Adipose tissue (tissue), 3 donors: ENCODE measurements around the gene PDIA3. TPM values are rescaled to one million over a fixed set of nuclear protein-coding genes. Genes with fewer than 3 reads are reported as not detected.

Source experiments
- H3K27ac ChIP-seq: one replicate; pipeline ENCODE4 v1.5.1; 2013; ENCODE audit warnings: low read depth, low read length
- WGBS, 3 donors: extraction: QIAGEN DNeasy Blood & Tissue Kit; methylation state at CpG; one replicate each; pipeline ENCODE4 v1.1.7; 2013; 5-methylcytosine and 5-hydroxymethylcytosine counted together
- polyA plus RNA-seq, 3 donors: library from polyadenylated mRNA; stranded (reverse); fragments of 200-250 nt; gene quantifications; one replicate each; pipeline ENCODE4 v1.2.3, GENCODE V29; 2013
- donor health status: healthy with polysubstance abuse.
- donor health status: Bipolar disorder and iron deficiency.
- donor health status: healthy.

The PDIA3 gene
- polyA plus RNA-seq, 3 donors, result 103 to 141 (median 117) TPM

DNA sequence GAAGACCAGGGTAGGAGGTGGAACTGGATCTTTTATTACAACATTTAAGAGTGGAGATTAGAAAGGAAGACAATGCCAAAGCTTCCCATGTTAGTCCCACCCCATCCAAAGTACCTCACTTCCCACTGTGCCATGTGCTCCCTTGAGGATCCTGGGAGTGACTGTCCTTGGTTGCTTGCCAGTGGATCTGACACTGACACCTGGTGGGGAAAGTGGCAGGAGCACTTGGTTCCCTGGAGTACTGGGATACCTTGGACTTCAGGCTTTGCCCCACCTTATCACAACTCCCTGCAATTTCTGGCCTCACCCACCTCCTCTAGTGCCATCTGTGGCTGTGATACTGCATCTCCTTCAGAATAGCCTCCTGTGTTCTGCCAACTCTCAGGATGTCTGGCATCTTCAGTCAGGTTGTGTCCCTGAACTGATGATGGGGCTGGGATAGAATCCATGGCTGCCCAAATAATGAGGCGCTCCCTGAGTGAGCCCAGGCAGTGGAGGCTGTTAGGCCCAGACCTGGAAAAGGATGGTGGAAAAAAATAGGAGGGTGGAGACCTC is 29.2 kb downstream of the PDIA3 start:
- 78 to 96% (median 88%) methylated on average over 1 of the region's 1 CpG for WGBS, 3 donors
- H3K27ac ChIP-seq, result no peak overlapping the region

- 11 to 46% (median 40%) methylated on average over 32 to 35 of the region's 35 CpGs for WGBS, 3 donors
- H3K27ac ChIP-seq, result no peak overlapping the region
Observed at GRCh38 chr15:43776101-43776717, 30.0 kb downstream of the PDIA3 start.

GRCh38 chr15:43776718-43777266 is 30.6 kb downstream of the PDIA3 start, which contains the start of gene ELL3:
TSS of gene ELL3 (minus strand) at chr15:43776966. CDS start at chr15:43776901, 65 bp downstream.
- 1 to 4% (median 2%) methylated on average over 41 of the region's 41 CpGs for WGBS, 3 donors
- no peak within 1 kb of the TSS for H3K27ac ChIP-seq

GRCh38 chr15:43777267-43777914 is 31.2 kb downstream of the PDIA3 start:
- H3K27ac ChIP-seq, result no peak overlapping the region
- WGBS, 3 donors, result 1 to 2% (median 1%) methylated on average over 31 of the region's 31 CpGs

DNA sequence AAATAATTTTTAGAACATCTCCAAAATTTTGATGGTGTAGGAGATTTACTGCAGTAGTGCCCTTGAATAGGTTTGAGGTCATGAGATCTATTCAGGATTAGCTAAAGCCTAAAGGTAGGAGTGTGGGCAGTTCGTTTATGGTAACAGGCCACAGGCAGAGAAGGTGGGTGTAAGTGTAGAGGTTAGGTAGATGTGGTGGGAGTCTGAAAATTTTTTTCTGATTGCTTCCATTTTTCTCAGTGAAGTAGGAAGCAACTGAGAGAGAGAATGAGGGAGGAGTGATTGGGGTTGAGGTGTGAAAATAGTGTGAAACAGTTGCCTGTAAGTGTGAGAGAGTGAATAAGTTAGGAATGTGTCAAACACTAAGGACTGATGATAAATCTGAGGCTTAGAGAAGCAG is 32.8 kb downstream of the PDIA3 start:
- H3K27ac ChIP-seq, result no peak overlapping the region
- WGBS, 3 donors, result 82 to 92% (median 91%) methylated on average over 1 of the region's 1 CpG

GRCh38 chr15:43789409-43789808 is 43.2 kb downstream of the PDIA3 start:
- WGBS, 3 donors, result 66 to 97% (median 95%) methylated on average over 3 of the region's 3 CpGs

DNA sequence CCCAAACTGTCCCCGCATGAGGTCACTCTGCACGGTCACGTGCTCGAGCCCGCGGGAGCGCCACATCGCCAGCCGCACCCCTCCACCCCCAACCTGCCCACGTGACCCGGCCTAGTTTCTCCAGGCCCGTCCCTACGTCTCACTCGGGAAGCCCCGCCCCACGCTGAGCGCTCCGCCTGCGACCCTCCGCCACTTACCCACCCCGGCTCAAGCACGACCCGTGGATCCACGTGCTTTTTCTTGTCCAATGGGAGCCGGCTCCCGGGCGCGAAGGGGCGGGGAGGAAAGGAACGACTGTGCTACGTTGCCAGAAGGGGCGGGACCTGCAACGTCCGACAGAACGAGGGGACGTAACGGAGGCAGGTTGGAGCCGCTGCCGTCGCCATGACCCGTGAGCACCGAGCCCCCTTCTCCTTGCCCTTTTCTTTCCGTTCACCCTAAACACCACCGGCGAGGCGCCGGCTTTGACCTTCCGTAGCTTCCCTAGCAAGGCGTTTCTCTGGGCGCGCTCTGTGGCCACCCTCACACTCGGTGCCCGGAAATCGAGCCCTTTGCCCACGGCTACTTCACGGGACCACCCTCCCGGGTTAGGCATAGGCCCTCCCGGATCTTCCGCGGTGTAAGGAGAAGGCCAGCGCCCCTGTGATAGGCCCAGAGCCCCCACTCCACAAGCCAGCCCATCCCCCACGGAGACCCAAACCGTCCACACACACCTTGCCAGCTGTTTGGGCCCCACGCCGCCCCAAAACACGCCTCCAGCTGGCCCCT is 45.9 kb downstream of the PDIA3 start, which contains the start of gene SERF2:
SERF2 (plus strand) TSS at position 328 of the 768 bp plus-strand sequence; CDS start at position 385, 57 bp downstream.
- WGBS, 3 donors, result 0 to 1% (median 1%) methylated on average over 65 to 66 of the region's 66 CpGs
- peak within 1 kb of the TSS; percentile 98 for H3K27ac ChIP-seq

More at GRCh38 chr15:43789409-43789808, 43.2 kb downstream of the PDIA3 start:
- H3K27ac ChIP-seq, result no peak overlapping the region

- WGBS, 3 donors, result 0 to 2% (median 2%) methylated on average over 33 of the region's 33 CpGs
- peak overlapping the region; percentile 98 for H3K27ac ChIP-seq
Observed at GRCh38 chr15:43792761-43793476, 46.7 kb downstream of the PDIA3 start.

DNA sequence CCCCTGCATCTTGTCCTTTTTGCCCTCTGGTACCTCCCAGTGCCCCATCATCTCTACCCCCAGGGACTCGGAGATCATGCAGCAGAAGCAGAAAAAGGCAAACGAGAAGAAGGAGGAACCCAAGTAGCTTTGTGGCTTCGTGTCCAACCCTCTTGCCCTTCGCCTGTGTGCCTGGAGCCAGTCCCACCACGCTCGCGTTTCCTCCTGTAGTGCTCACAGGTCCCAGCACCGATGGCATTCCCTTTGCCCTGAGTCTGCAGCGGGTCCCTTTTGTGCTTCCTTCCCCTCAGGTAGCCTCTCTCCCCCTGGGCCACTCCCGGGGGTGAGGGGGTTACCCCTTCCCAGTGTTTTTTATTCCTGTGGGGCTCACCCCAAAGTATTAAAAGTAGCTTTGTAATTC is 47.4 kb downstream of the PDIA3 start:
- 64 to 73% (median 66%) methylated on average over 10 of the region's 10 CpGs for WGBS, 3 donors
- H3K27ac ChIP-seq, result no peak overlapping the region

- no peak overlapping the region for H3K27ac ChIP-seq
- 57 to 77% (median 70%) methylated on average over 9 of the region's 9 CpGs for WGBS, 3 donors
Observed at GRCh38 chr15:43794269-43795037, 48.2 kb downstream of the PDIA3 start.

DNA sequence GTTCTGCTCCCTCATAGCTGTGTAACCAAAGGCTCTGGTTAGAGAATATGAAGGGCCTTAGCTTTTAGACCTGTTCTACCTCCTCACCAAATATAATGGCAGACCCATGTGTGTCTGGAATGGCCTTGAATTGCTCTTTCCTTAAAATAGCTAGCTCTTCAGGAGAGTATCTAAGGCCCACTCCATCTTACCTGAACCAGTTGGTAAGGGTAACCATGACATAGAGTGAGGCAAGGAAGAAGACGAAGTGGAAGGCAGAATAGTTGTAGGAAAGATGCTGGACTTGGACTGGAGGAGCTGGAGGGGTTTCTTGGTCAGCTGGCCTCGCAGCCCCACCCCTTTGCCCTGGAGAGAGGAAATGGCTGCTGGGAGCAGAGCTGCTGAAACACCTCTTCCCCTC is 49.0 kb downstream of the PDIA3 start:
- WGBS, 3 donors, result 84 to 100% (median 85%) methylated on average over 2 of the region's 2 CpGs
- H3K27ac ChIP-seq, result no peak overlapping the region

GRCh38 chr15:43795997-43796396 is 49.8 kb downstream of the PDIA3 start:
- no peak overlapping the region for H3K27ac ChIP-seq

GRCh38 chr15:43796566-43796965 is 50.3 kb downstream of the PDIA3 start:
- 89 to 94% (median 93%) methylated on average over 3 of the region's 3 CpGs for WGBS, 3 donors
- H3K27ac ChIP-seq, result no peak overlapping the region

DNA sequence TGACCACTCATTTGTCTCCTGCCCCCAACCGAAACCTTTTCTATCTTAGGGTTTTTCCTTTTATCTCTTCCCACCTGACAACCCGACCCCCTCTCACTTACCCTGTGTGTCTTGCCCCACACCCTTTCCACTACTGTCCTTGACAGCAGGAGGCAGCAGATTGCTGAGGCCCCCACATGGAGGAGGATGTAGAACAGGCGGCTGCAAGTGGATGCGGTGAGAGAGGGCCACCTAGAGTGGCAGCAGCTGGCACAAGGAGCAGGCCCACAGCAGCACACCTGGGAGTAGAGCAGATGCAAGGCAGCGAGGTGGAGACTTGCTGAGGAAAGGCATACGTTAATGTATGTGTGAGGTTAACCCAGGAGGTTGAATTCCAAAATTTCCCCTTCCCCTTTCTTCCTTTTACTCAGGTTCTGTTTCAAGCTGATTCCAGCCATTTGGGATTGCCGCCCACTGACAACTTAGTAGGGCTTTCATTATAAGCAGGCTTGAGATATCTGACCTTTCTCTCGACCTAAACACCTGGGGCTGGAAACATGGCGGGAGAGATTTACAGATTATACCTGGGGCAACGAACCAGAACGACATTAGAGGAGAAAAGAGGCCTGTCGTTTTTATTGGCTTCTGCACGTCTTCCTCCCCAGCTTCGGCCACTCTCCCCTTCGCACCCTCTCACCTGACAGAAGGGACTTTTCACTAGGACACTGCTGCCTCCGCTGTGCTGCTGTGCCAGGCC is 53.1 kb downstream of the PDIA3 start:
- WGBS, 3 donors, result 79 to 91% (median 89%) methylated on average over 16 of the region's 16 CpGs
- H3K27ac ChIP-seq, result peak overlapping the region; percentile 76

- peak within 1 kb of the TSS; percentile 76 for H3K27ac ChIP-seq
- 91 to 96% (median 95%) methylated on average over 8 of the region's 8 CpGs for WGBS, 3 donors
Observed at GRCh38 chr15:43799945-43800285, 53.7 kb downstream of the PDIA3 start, which contains the start of gene SERINC4. TSS of gene SERINC4 (minus strand) at chr15:43800220. CDS start at chr15:43799986, 234 bp downstream.

GRCh38 chr15:43800286-43801141 is 54.3 kb downstream of the PDIA3 start, which contains the start of gene HYPK:
TSS of gene HYPK (plus strand) at chr15:43800599. CDS start at chr15:43800623, 24 bp downstream.
- H3K27ac ChIP-seq, result peak within 1 kb of the TSS; percentile 76
- WGBS, 3 donors, result 7 to 8% (median 8%) methylated on average over 44 of the region's 44 CpGs
